HT-29 (cell line): ENCODE measurements around the gene DOCK9. TPM values are rescaled to one million over a fixed set of nuclear protein-coding genes. Genes with fewer than 3 reads are reported as not detected.

ENCODE experiments used
- small RNA-seq: library from RNA; depleted of rRNA; stranded (forward); fragments of <200 nt; gene quantifications from one replicate; pipeline ENCODE3, GENCODE V24; 2014
- total RNA-seq: library from RNA; depleted of rRNA; stranded (reverse); fragments of >200 nt; shearing (Covaris generic); gene quantifications from 2 replicates; pipeline ENCODE4 v1.2.3, GENCODE V29; 2014; rRNA removed

DOCK9 gene
- total RNA-seq, 1 experiment from 2014 or later = 51.0 TPM

Small RNA genes lying within 50 kb of the gene (small RNA-seq; reads per million reads assigned to genes)
- gene AL161420.1 (not detected), gene RNU6-83P (not detected)

Other genes starting within 250 kb of the DOCK9 start
- gene SLC15A1, start 225.4 kb downstream of the DOCK9 start, total RNA-seq = not detected in 2 replicates
- 73.4 and 75.7 TPM in 2 replicates for gene UBAC2, start 222.8 kb upstream of the DOCK9 start, total RNA-seq